Esophagus squamous epithelium (tissue), 5 donors: ENCODE data around the gene TANGO2. TPM values are rescaled to one million over a fixed set of nuclear protein-coding genes. Genes with fewer than 3 reads are reported as not detected.
"Not testable (repeated sequence)": the region's sequence is repeated elsewhere in the genome, so short reads cannot be mapped to it uniquely, and the experiment has no call there.

Experiments
- DNase-seq: peaks from one replicate; lab custom pipeline; 2025; lab: John Stamatoyannopoulos, UW
- H3K27ac ChIP-seq, 4 donors: fragments of 200-600 bp; sonication (generic); one replicate each; pipeline ENCODE4 v1.5.1; 2016 to 2019; ENCODE audit warnings: mild to moderate bottlenecking in 1 of 4
- H3K27me3 ChIP-seq, 4 donors: fragments of 200-600 bp; sonication (generic); 1 replicate in 3 of 4; 2 replicates in 1 of 4; pipeline versions ENCODE4 v1.5.1 to v1.6.0; 2017 to 2021; ENCODE audit warnings: antibody characterized with exemption in 1 of 4
- H3K36me3 ChIP-seq, 3 donors: fragments of 200-600 bp; sonication (generic); one replicate each; pipeline ENCODE4 v1.5.1; 2016 to 2019
- H3K4me1 ChIP-seq, 3 donors: fragments of 200-600 bp; sonication (generic); one replicate each; pipeline ENCODE4 v1.5.1; 2017 to 2019
- H3K4me3 ChIP-seq, 4 donors: fragments of 200-600 bp; sonication (generic); 1 replicate in 3 of 4; 2 replicates in 1 of 4; pipeline ENCODE4 v1.5.1; 2016 to 2019; ENCODE audit warnings: mild to moderate bottlenecking in 2 of 4, moderate library complexity in 1 of 4
- H3K9me3 ChIP-seq, 3 donors: fragments of 200-600 bp; sonication (generic); one replicate each; pipeline ENCODE4 v1.5.1; 2016 to 2019
- POLR2A ChIP-seq, 4 donors: fragments of 450-650 bp; IDR thresholded peaks; one replicate each; pipeline ENCODE4 v1.6.1; 2017; ENCODE audit warnings: antibody characterized with exemption in 4 of 4, mild to moderate bottlenecking in 4 of 4, moderate library complexity in 3 of 4
- WGBS, 2 donors: methylation state at CpG; one replicate each; pipeline ENCODE4 v1.1.5; 2018; 5-methylcytosine and 5-hydroxymethylcytosine counted together
- intact Hi-C: fragments of 100-400 bp; cut with DNase I; formaldehyde crosslinking; loops from one replicate; pipeline ENCODE4 v1.15.0; 2022
- total RNA-seq, 4 donors: library from RNA; depleted of rRNA; stranded (reverse); fragments of >200 nt; gene quantifications; one replicate each; pipeline ENCODE4 v1.1.0, GENCODE V29; 2016
- TF ChIP-seq, protein P1 (sequence below), 6 experiments: fragments of 450-650 bp in 4 of 6; fragments of 200-600 bp in 2 of 6; sonication (generic) in 2 of 6; IDR thresholded peaks; one replicate each; pipeline ENCODE4 v1.5.1; 2016 to 2019; ENCODE audit warnings: antibody characterized with exemption in 6 of 6, mild to moderate bottlenecking in 4 of 6, moderate library complexity in 4 of 6
- donor health status: DM: yes; HTN: yes; CAD: no.

TANGO2 gene
- total RNA-seq, 4 donors from 2014 or later, result 14.0 to 28.2 (median 17.6) TPM

DNA sequence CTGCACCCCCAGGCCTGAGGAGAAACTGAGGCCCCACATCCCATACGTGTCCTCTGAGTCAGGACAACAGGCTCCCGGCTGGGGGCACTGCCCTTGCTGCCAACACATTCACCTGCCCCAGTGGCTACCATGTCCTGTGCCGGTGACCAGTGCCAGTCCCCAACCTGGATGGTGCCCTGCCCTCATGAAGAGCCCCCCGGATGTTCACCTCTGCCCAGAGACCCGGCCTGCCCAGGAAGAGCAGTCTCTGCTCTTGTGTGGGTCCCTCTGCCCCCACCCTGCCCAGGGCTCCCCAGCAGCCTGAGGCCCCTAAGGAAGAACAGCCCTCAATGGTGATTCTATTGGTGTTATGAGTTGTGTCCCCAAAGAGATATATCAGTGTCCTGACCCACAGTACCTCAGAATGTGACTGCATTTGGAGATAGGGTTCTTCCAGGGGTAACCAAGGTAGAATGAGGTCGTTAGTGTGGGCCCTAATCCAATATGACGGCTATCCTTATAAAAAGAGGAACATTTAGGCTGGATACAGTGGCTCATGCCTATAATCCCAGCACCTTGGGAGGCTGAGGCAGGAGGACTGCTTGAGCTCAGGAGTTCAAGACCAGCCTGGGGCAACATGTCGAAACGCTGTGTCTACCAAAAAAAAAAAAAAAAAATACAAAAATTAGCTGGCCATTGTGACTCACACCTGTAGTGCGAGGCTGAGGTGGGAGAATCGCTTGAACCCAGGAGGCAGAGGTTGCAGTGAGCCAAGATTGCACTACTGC is 45.9 kb downstream of the TANGO2 start:
- Histone ChIP-seq H3K36me3 (peaks cover 7 to 38% (median 11%) of the 10 kb centered on the region in 3 donors), H3K4me3 (no peak overlapping the region), H3K27me3 (no peaks in the 10 kb centered on the region), H3K9me3 (no peaks in the 10 kb centered on the region), H3K4me1 (peaks cover 16 to 29% (median 23%) of the 10 kb centered on the region in 3 donors), H3K27ac (no peak overlapping the region)
- intact Hi-C loops, result no loop called here
- TF ChIP-seq, protein P1, sequence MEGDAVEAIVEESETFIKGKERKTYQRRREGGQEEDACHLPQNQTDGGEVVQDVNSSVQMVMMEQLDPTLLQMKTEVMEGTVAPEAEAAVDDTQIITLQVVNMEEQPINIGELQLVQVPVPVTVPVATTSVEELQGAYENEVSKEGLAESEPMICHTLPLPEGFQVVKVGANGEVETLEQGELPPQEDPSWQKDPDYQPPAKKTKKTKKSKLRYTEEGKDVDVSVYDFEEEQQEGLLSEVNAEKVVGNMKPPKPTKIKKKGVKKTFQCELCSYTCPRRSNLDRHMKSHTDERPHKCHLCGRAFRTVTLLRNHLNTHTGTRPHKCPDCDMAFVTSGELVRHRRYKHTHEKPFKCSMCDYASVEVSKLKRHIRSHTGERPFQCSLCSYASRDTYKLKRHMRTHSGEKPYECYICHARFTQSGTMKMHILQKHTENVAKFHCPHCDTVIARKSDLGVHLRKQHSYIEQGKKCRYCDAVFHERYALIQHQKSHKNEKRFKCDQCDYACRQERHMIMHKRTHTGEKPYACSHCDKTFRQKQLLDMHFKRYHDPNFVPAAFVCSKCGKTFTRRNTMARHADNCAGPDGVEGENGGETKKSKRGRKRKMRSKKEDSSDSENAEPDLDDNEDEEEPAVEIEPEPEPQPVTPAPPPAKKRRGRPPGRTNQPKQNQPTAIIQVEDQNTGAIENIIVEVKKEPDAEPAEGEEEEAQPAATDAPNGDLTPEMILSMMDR (IDR thresholded peaks at IDR 0.05), result no peak
- TF ChIP-seq POLR2A (IDR thresholded peaks at IDR 0.05), result no peak
- no peak for DNase-seq
- WGBS, 2 donors, result 50 to 73% methylated on average over 5 to 7 of the region's 11 CpGs

DNA sequence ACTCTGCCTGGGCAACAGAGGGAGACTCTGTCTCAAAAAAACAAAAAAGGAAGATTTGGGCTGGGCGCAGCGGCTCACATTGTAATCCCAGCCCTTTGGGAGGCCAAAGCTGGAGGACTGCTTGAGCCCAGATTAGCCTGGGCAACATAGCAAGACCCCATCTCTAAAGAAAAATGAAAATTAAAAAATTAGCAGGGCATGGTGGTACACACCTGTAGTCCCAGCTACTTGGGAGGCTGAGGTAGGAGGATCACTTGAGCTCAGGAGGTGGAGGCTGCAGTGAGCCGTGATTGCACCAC is 46.4 kb downstream of the TANGO2 start:
- H3K9me3 ChIP-seq, DNase-seq, H3K4me3 ChIP-seq, H3K27ac ChIP-seq, H3K27me3 ChIP-seq, intact Hi-C loops: not testable (repeated sequence)
- peaks cover 3 to 33% (median 6%) of the 10 kb centered on the region in 3 donors for H3K36me3 ChIP-seq
- H3K4me1 ChIP-seq, result peaks cover 11 to 24% (median 18%) of the 10 kb centered on the region in 3 donors
- 94 to 95% methylated on average over 3 of the region's 3 CpGs for WGBS, 2 donors

- H3K27me3 ChIP-seq, result no peaks in the 10 kb centered on the region
- intact Hi-C loops, result no loop called here
- no peak overlapping the region for H3K27ac ChIP-seq
- H3K36me3 ChIP-seq, result peaks cover 0 to 20% (median 0%) of the 10 kb centered on the region in 3 donors
- no peak for TF ChIP-seq POLR2A (IDR thresholded peaks at IDR 0.05)
- TF ChIP-seq, protein P1 (IDR thresholded peaks at IDR 0.05), result no peak
- H3K4me3 ChIP-seq, result no peak overlapping the region
- H3K4me1 ChIP-seq, result peaks cover 6 to 11% (median 6%) of the 10 kb centered on the region in 3 donors
- no peak for DNase-seq
- H3K9me3 ChIP-seq, result no peaks in the 10 kb centered on the region
- 93 to 94% methylated on average over 5 to 7 of the region's 7 CpGs for WGBS, 2 donors
Measured at GRCh38 chr22:20068640-20069039, 47.7 kb downstream of the TANGO2 start.

DNA sequence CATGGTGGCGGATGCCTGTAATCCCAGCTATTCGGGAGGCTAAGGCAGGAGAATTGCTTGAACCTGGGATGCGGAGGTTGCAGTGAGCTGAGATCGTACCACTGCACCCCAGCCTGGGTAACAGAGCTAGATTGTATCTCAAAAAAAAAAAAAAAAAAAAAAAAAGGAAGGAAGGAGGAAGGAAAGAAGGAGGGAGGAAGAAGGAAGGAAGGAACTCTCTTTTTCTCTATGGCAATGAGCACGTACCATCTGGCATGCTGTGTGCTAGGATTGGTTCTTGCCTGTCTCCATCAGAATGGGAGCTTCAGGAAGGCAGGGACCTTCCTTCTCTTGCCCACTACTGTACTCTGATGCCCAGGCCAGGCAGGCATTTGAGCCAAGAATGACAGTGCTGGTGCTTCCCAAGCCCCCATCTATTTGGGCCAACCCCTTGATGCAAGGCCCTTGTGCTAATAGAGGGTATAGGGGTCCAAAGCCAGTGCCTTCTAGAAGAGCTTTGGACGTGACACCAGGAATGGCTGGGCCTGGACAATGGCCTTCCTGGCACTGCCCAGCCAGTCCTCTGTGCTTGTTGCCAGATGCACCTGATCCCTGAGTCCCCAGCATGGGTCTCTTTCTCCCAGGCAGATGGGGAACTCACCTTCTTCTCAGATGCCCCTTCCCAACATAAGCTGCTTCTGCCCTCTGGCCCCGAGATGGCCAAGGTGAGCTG is 48.6 kb downstream of the TANGO2 start:
- Histone ChIP-seq H3K4me1 (peaks cover 0 to 2% (median 0%) of the 10 kb centered on the region in 3 donors), H3K4me3 (no peak overlapping the region), H3K27me3 (no peaks in the 10 kb centered on the region), H3K27ac (no peak overlapping the region), H3K9me3 (no peaks in the 10 kb centered on the region), H3K36me3 (peaks cover 0 to 11% (median 0%) of the 10 kb centered on the region in 3 donors)
- intact Hi-C loops, result no loop called here
- no peak for DNase-seq
- WGBS, 2 donors, result 86 to 89% methylated on average over 5 to 6 of the region's 7 CpGs
- TF ChIP-seq, protein P1 (IDR thresholded peaks at IDR 0.05), result no peak
- no peak for TF ChIP-seq POLR2A (IDR thresholded peaks at IDR 0.05)

DNA sequence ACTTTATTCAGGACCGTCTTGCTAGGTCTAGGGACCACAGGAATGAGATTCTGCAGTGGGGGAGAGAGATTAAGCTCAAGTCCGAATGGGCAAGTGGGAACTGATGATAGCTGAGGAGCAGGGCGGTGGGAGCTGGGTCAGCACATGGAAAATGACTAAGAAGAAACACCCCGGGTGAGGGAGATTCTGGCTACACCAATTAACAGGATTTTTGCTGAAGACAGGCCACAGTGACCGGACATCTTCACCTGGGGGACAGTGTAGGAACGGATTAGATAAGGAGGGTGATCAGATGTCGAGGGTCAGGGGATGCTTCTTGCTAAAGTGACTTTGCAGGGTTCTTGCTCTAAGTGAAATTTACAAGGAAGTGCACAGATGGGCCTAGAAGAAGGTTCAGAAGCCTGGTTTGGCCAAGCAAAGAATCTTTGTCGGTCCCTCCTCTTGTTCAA is 50.6 kb downstream of the TANGO2 start:
- no peak for TF ChIP-seq POLR2A (IDR thresholded peaks at IDR 0.05)
- TF ChIP-seq, protein P1 (IDR thresholded peaks at IDR 0.05), result no peak
- intact Hi-C loops, result no loop called here
- 83 to 89% methylated on average over 8 of the region's 8 CpGs for WGBS, 2 donors

More for the DNA sequence above, 50.6 kb downstream of the TANGO2 start:
- DNase-seq, result no peak
- no peaks in the 10 kb centered on the region for H3K27me3 ChIP-seq
- no peak overlapping the region for H3K27ac ChIP-seq
- no peak overlapping the region for H3K4me3 ChIP-seq
- no peaks in the 10 kb centered on the region for H3K9me3 ChIP-seq
- H3K36me3 ChIP-seq, result no peaks in the 10 kb centered on the region
- no peaks in the 10 kb centered on the region for H3K4me1 ChIP-seq
